ENCODE measurements around the gene SLC17A8. TPM values are rescaled to one million over a fixed set of nuclear protein-coding genes. Genes with fewer than 3 reads are reported as not detected.
"Not testable (repeated sequence)": the region's sequence is repeated elsewhere in the genome, so short reads cannot be mapped to it uniquely, and the experiment has no call there.

The SLC17A8 gene
- total RNA-seq: not detected in 2 replicates

- DNase-seq: no peak
Measured at GRCh38 chr12:100356644-100357223, at the start of gene SLC17A8. TSS of gene SLC17A8 (plus strand) at chr12:100357074. CDS start at chr12:100357392, 318 bp downstream.

GRCh38 chr12:100308138-100308537 lies 48.7 kb upstream of the SLC17A8 start:
- not testable (repeated sequence) for DNase-seq

GRCh38 chr12:100311317-100311716 lies 45.6 kb upstream of the SLC17A8 start:
- DNase-seq: peak; percentile 54

GRCh38 chr12:100317371-100317770 lies 39.5 kb upstream of the SLC17A8 start:
- no peak for DNase-seq

GRCh38 chr12:100324498-100324897 lies 32.4 kb upstream of the SLC17A8 start:
- no peak for DNase-seq

GRCh38 chr12:100326208-100326607 lies 30.7 kb upstream of the SLC17A8 start:
- DNase-seq: no peak

GRCh38 chr12:100329800-100330199 lies 27.1 kb upstream of the SLC17A8 start:
- no peak for DNase-seq

- DNase-seq: no peak
Measured at GRCh38 chr12:100331871-100332270, 25.0 kb upstream of the SLC17A8 start.

- no peak for DNase-seq
Measured at GRCh38 chr12:100332852-100333251, 24.0 kb upstream of the SLC17A8 start.

- no peak for DNase-seq
Measured at GRCh38 chr12:100337299-100337698, 19.6 kb upstream of the SLC17A8 start.

GRCh38 chr12:100337727-100338126 lies 19.1 kb upstream of the SLC17A8 start:
- no peak for DNase-seq

GRCh38 chr12:100339071-100339470 lies 17.8 kb upstream of the SLC17A8 start:
- DNase-seq: no peak

- not testable (repeated sequence) for DNase-seq
Measured at GRCh38 chr12:100342897-100343296, 14.0 kb upstream of the SLC17A8 start.

GRCh38 chr12:100344351-100344750 lies 12.5 kb upstream of the SLC17A8 start:
- not testable (repeated sequence) for DNase-seq

- no peak for DNase-seq
Measured at GRCh38 chr12:100345020-100345767, 11.7 kb upstream of the SLC17A8 start.

- DNase-seq: no peak
Measured at GRCh38 chr12:100346660-100347059, 10.2 kb upstream of the SLC17A8 start.

GRCh38 chr12:100348657-100349454 lies 8.0 kb upstream of the SLC17A8 start:
- DNase-seq: peak; percentile 59

GRCh38 chr12:100359248-100359647 lies 2.4 kb downstream of the SLC17A8 start:
- DNase-seq: no peak

- peak; percentile 8 for DNase-seq
Measured at GRCh38 chr12:100359822-100360221, 2.9 kb downstream of the SLC17A8 start.

GRCh38 chr12:100360450-100360849 lies 3.6 kb downstream of the SLC17A8 start:
- no peak for DNase-seq

- no peak for DNase-seq
Measured at GRCh38 chr12:100364324-100364723, 7.5 kb downstream of the SLC17A8 start.

GRCh38 chr12:100365411-100365810 lies 8.5 kb downstream of the SLC17A8 start:
- peak; percentile 76 for DNase-seq

- DNase-seq: no peak
Measured at GRCh38 chr12:100368066-100368465, 11.2 kb downstream of the SLC17A8 start.
